HL-60 (cell line): ENCODE measurements around the gene CMTM5.
"Not testable (repeated sequence)": the region's sequence is repeated elsewhere in the genome, so short reads cannot be mapped to it uniquely, and the experiment has no call there.

Experiments
- DNase-seq, 2 experiments: peaks; one replicate each; pipeline ENCODE4 v3.0.0-alpha.2; 2010 to 2020; ENCODE audit warnings: low read depth in 1 of 2, low spot score in 1 of 2
- H3K27ac ChIP-seq: fragments of 250-450 bp; sonication (Bioruptor Pico); replicated peaks from 2 replicates; pipeline ENCODE4 v1.5.1; 2020; ENCODE audit warnings: mild to moderate bottlenecking, moderate library complexity
- H3K27me3 ChIP-seq: fragments of 250-450 bp; sonication (Bioruptor Pico); 2 replicates; pipeline ENCODE4 v1.5.1; 2021; ENCODE audit warnings: mild to moderate bottlenecking, moderate library complexity; ENCODE audit not compliant: insufficient read depth, poor library complexity, severe bottlenecking
- H3K4me3 ChIP-seq: replicated peaks from 2 replicates; pipeline ENCODE4 v1.5.1; 2011; ENCODE audit warnings: mild to moderate bottlenecking, control low read depth, low read length; ENCODE audit not compliant: insufficient read depth
- CTCF ChIP-seq: IDR thresholded peaks from one replicate; pipeline ENCODE4 v1.5.1; 2011; ENCODE audit warnings: low read length, control low read depth, inconsistent platforms; ENCODE audit not compliant: insufficient read depth
- GABPA ChIP-seq: IDR thresholded peaks from 2 replicates; pipeline ENCODE4 v1.6.1; 2012; ENCODE audit warnings: low read depth
- POLR2AphosphoS5 ChIP-seq: IDR thresholded peaks from 2 replicates; pipeline ENCODE4 v1.6.1; 2012; ENCODE audit warnings: low read depth
- REST ChIP-seq: IDR thresholded peaks from 2 replicates; pipeline ENCODE4 v1.6.1; 2012; ENCODE audit warnings: low read depth; ENCODE audit not compliant: insufficient replicate concordance
- SPI1 ChIP-seq: IDR thresholded peaks from 2 replicates; pipeline ENCODE4 v1.6.1; 2012; ENCODE audit warnings: low read depth, mild to moderate bottlenecking, borderline replicate concordance

Gene CMTM5

GRCh38 chr14:23385642-23386265 lies 8.9 kb downstream of the CMTM5 start:
- H3K27me3 ChIP-seq, result no peaks in the 10 kb centered on the region
- no peak for TF ChIP-seq GABPA
- no peak for TF ChIP-seq REST
- TF ChIP-seq SPI1, result no peak
- no peak for TF ChIP-seq CTCF
- TF ChIP-seq POLR2AphosphoS5, result no peak
- no peak for DNase-seq

GRCh38 chr14:23386266-23386657 lies 9.4 kb downstream of the CMTM5 start:
- H3K27me3 ChIP-seq, H3K4me3 ChIP-seq, DNase-seq, H3K27ac ChIP-seq: not testable (repeated sequence)

More at GRCh38 chr14:23385642-23386265, 8.9 kb downstream of the CMTM5 start:
- no peak overlapping the region for H3K27ac ChIP-seq
- H3K4me3 ChIP-seq, result no peak overlapping the region

- DNase-seq, result no peak
- TF ChIP-seq CTCF, result no peak
- TF ChIP-seq REST, result no peak
- no peak for TF ChIP-seq POLR2AphosphoS5
- TF ChIP-seq GABPA, result no peak
- Histone ChIP-seq H3K27ac (no peak overlapping the region), H3K4me3 (no peak overlapping the region), H3K27me3 (no peaks in the 10 kb centered on the region)
Measured at GRCh38 chr14:23386999-23387398, 10.2 kb downstream of the CMTM5 start.

- Histone ChIP-seq H3K27ac (no peak overlapping the region), H3K27me3 (no peaks in the 10 kb centered on the region), H3K4me3 (no peak overlapping the region)
- DNase-seq, result no peak
- no peak for TF ChIP-seq GABPA
- no peak for TF ChIP-seq CTCF
- no peak for TF ChIP-seq SPI1
- TF ChIP-seq REST, result no peak
- TF ChIP-seq POLR2AphosphoS5, result no peak
Measured at GRCh38 chr14:23387916-23388882, 11.4 kb downstream of the CMTM5 start.
